Mesenchymal stem cell (in vitro differentiated cells and primary cell): ENCODE results near the gene FLT3LG.

Experiments used
- DNase-seq: peaks from one replicate; pipeline ENCODE4 v3.0.0-alpha.2; 2013
- H2AFZ ChIP-seq: one replicate; pipeline ENCODE4 v1.6.1; 2013; ENCODE audit warnings: low read depth, mild to moderate bottlenecking, control low read depth, inconsistent platforms, low read length, moderate library complexity
- H2AK5ac ChIP-seq: 2 replicates; pipeline ENCODE4 v1.6.1; 2013; ENCODE audit warnings: low read length, moderate library complexity, mild to moderate bottlenecking, inconsistent platforms; ENCODE audit not compliant: severe bottlenecking
- H2BK120ac ChIP-seq: one replicate; pipeline ENCODE4 v1.6.1; 2013; ENCODE audit warnings: low read depth, mild to moderate bottlenecking, inconsistent platforms, low read length, moderate library complexity
- H2BK12ac ChIP-seq, 2 experiments: one replicate each; pipeline ENCODE4 v1.6.1; 2013; ENCODE audit warnings: inconsistent platforms in 2 of 2, low read length in 2 of 2, mild to moderate bottlenecking in 2 of 2, moderate library complexity in 2 of 2, control low read depth in 1 of 2
- H2BK15ac ChIP-seq: one replicate; pipeline ENCODE4 v1.6.1; 2013; ENCODE audit warnings: mild to moderate bottlenecking, low read depth, inconsistent platforms; ENCODE audit not compliant: poor library complexity, severe bottlenecking
- H2BK5ac ChIP-seq: 2 replicates; pipeline ENCODE4 v1.6.1; 2013; ENCODE audit warnings: low read depth, mild to moderate bottlenecking, low read length, control low read depth, inconsistent platforms; ENCODE audit not compliant: poor library complexity, severe bottlenecking
- H3K14ac ChIP-seq, 2 experiments: one replicate each; pipeline ENCODE4 v1.6.1; 2013; ENCODE audit warnings: inconsistent platforms in 2 of 2, low read length in 2 of 2, control low read depth in 1 of 2, mild to moderate bottlenecking in 1 of 2, moderate library complexity in 1 of 2
- H3K18ac ChIP-seq, 2 experiments: one replicate each; pipeline ENCODE4 v1.6.1; 2013; ENCODE audit warnings: inconsistent platforms in 2 of 2, low read length in 2 of 2, control low read depth in 1 of 2, low read depth in 1 of 2, mild to moderate bottlenecking in 1 of 2
- H3K23ac ChIP-seq, 2 experiments: one replicate each; pipeline ENCODE4 v1.6.1; 2013; ENCODE audit warnings: inconsistent platforms in 2 of 2, low read length in 2 of 2, mild to moderate bottlenecking in 2 of 2, moderate library complexity in 2 of 2, control low read depth in 1 of 2
- H3K27ac ChIP-seq: 2 replicates; pipeline ENCODE4 v1.5.1; 2013; ENCODE audit warnings: mild to moderate bottlenecking, moderate library complexity, low read length, control low read depth, inconsistent platforms; ENCODE audit not compliant: poor library complexity, severe bottlenecking
- H3K27me3 ChIP-seq, 2 experiments: 2 replicates each; pipeline versions ENCODE4 v1.6.1 to v1.7.0; 2013; ENCODE audit warnings: low read length in 2 of 2, mild to moderate bottlenecking in 2 of 2, moderate library complexity in 2 of 2, control low read depth in 1 of 2, inconsistent platforms in 1 of 2; ENCODE audit not compliant: control insufficient read depth in 1 of 2, insufficient read depth in 1 of 2
- H3K36me3 ChIP-seq, 2 experiments: 2 replicates each; pipeline versions ENCODE4 v1.6.1 to v1.7.0; 2013; ENCODE audit warnings: low read length in 2 of 2, control low read depth in 1 of 2, inconsistent platforms in 1 of 2, low read depth in 1 of 2, mild to moderate bottlenecking in 1 of 2; ENCODE audit not compliant: insufficient read depth in 2 of 2, control insufficient read depth in 1 of 2
- H3K4ac ChIP-seq, 2 experiments: one replicate each; pipeline ENCODE4 v1.6.1; 2013; ENCODE audit warnings: inconsistent platforms in 2 of 2, low read length in 2 of 2, mild to moderate bottlenecking in 2 of 2, moderate library complexity in 2 of 2, control low read depth in 1 of 2, low read depth in 1 of 2
- H3K4me1 ChIP-seq: 2 replicates; pipeline ENCODE4 v1.6.1; 2013; ENCODE audit warnings: low read depth, low read length, control low read depth; ENCODE audit not compliant: control insufficient read depth, insufficient read depth
- H3K4me2 ChIP-seq: 2 replicates; pipeline ENCODE4 v1.6.1; 2013; ENCODE audit warnings: low read length, mild to moderate bottlenecking, inconsistent platforms; ENCODE audit not compliant: poor library complexity, severe bottlenecking
- H3K4me3 ChIP-seq, 2 experiments: 2 replicates each; pipeline versions ENCODE4 v1.5.1 to v1.7.0; 2013; ENCODE audit warnings: low read length in 2 of 2, mild to moderate bottlenecking in 2 of 2, control low read depth in 1 of 2, low read depth in 1 of 2; ENCODE audit not compliant: insufficient read depth in 1 of 2
- H3K79me1 ChIP-seq: replicated peaks from 2 replicates; pipeline ENCODE4 v1.6.1; 2013; ENCODE audit warnings: mild to moderate bottlenecking, control low read depth, low read length, inconsistent platforms; ENCODE audit not compliant: poor library complexity, severe bottlenecking
- H3K9ac ChIP-seq: 2 replicates; pipeline ENCODE4 v1.7.0; 2013; ENCODE audit warnings: mild to moderate bottlenecking, low read length, moderate library complexity
- H3K9me3 ChIP-seq: 2 replicates; pipeline ENCODE4 v1.7.0; 2013; ENCODE audit warnings: mild to moderate bottlenecking, low read length; ENCODE audit not compliant: control insufficient read depth
- H4K8ac ChIP-seq: one replicate; pipeline ENCODE4 v1.6.1; 2013; ENCODE audit warnings: inconsistent platforms, mild to moderate bottlenecking, low read length, moderate library complexity
- H4K91ac ChIP-seq: one replicate; pipeline ENCODE4 v1.6.1; 2013; ENCODE audit warnings: mild to moderate bottlenecking, low read length, inconsistent platforms
- WGBS: methylation state at CpG from one replicate; pipeline ENCODE4 v1.1.7; 2013; ENCODE audit warnings: mixed read lengths; 5-methylcytosine and 5-hydroxymethylcytosine counted together

Gene FLT3LG

DNA sequence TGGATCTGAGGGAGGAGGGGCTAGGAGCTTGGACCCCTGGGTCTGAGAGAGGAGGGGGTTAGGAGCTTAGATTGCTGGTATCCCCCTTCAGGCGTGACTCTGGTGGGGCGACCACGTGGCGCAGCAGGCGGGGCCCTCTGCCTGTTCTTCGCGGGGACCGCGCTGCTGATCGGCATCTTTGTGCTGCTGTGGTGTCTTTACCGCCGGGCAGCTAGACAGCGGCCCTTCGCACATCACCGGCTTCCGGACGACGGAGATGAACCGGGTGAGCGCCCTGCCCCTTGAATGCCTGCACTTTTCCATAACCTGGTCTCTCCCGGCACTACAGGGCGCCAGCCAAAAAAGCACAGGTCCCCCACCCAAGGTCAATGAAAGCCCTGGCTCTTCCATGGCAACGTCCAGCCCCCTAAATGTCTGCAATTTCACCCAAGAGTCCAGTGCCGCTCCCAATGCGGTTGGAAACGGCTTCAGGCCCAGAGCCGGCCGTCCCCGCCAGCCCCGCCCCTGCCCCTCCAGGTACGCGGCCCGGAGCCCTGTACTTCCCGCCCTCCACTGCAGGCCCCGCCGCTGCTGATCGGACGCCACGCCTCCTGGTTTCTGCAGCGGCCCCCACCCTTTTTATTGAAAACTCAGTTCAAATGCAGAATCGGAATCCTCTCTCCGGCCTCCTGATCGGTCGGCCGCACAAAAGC is 46.0 kb upstream of the FLT3LG start:
- Histone ChIP-seq H4K91ac (no peak overlapping the region), H4K8ac (no peak overlapping the region), H2AFZ (no peak overlapping the region), H2BK5ac (no peak overlapping the region), H2BK15ac (no peak overlapping the region), H3K18ac (no peak overlapping the region), H3K23ac (no peak overlapping the region), H3K9ac (no peak overlapping the region), H3K27me3 (peaks cover 81 to 96% of the 10 kb centered on the region in 2 experiments), H3K79me1 (no peaks in the 10 kb centered on the region), H2BK12ac (no peak overlapping the region), H2BK120ac (no peak overlapping the region), H3K4me1 (peaks cover 14% of the 10 kb centered on the region), H3K36me3 (no peaks in the 10 kb centered on the region), H3K9me3 (no peaks in the 10 kb centered on the region), H3K27ac (no peak overlapping the region), H2AK5ac (no peak overlapping the region), H3K4ac (no peak overlapping the region), H3K4me3 (no peak overlapping the region), H3K4me2 (peak overlapping the region; percentile 64), H3K14ac (no peak overlapping the region)
- WGBS = 2% methylated on average over 44 of the region's 45 CpGs
- no peak for DNase-seq

GRCh38 chr19:49428547-49429451 is 45.2 kb upstream of the FLT3LG start:
- H3K27ac ChIP-seq = no peak overlapping the region
- no peaks in the 10 kb centered on the region for H3K79me1 ChIP-seq
- H3K4me2 ChIP-seq = peak overlapping the region; percentile 64
- no peak overlapping the region for H3K23ac ChIP-seq
- no peak overlapping the region for H2BK5ac ChIP-seq
- H2BK15ac ChIP-seq = no peak overlapping the region
- H3K4me1 ChIP-seq = peaks cover 10% of the 10 kb centered on the region
- no peak overlapping the region for H2BK12ac ChIP-seq
- no peak overlapping the region for H3K18ac ChIP-seq
- no peak for DNase-seq
- H3K36me3 ChIP-seq = no peaks in the 10 kb centered on the region
- H2BK120ac ChIP-seq = no peak overlapping the region
- H2AK5ac ChIP-seq = no peak overlapping the region
- no peak overlapping the region for H3K14ac ChIP-seq
- no peak overlapping the region for H4K91ac ChIP-seq
- H4K8ac ChIP-seq = no peak overlapping the region
- no peak overlapping the region for H3K4me3 ChIP-seq
- no peak overlapping the region for H2AFZ ChIP-seq
- 25% methylated on average over 27 of the region's 29 CpGs for WGBS
- H3K9ac ChIP-seq = no peak overlapping the region
- H3K27me3 ChIP-seq = peaks cover 79 to 92% of the 10 kb centered on the region in 2 experiments
- H3K9me3 ChIP-seq = no peaks in the 10 kb centered on the region
- H3K4ac ChIP-seq = no peak overlapping the region

GRCh38 chr19:49430172-49430677 is 43.8 kb upstream of the FLT3LG start:
- no peaks in the 10 kb centered on the region for H3K36me3 ChIP-seq
- H4K8ac ChIP-seq = no peak overlapping the region
- no peak overlapping the region for H2BK12ac ChIP-seq
- no peak overlapping the region for H3K18ac ChIP-seq
- H3K14ac ChIP-seq = no peak overlapping the region
- no peaks in the 10 kb centered on the region for H3K9me3 ChIP-seq
- H2BK15ac ChIP-seq = no peak overlapping the region
- H3K9ac ChIP-seq = no peak overlapping the region
- H3K79me1 ChIP-seq = no peaks in the 10 kb centered on the region
- H4K91ac ChIP-seq = no peak overlapping the region
- H3K4me1 ChIP-seq = peaks cover 10% of the 10 kb centered on the region
- no peak overlapping the region for H3K4ac ChIP-seq
- peaks cover 69 to 78% of the 10 kb centered on the region in 2 experiments for H3K27me3 ChIP-seq
- WGBS = 86% methylated on average over 9 of the region's 9 CpGs
- H3K4me3 ChIP-seq = no peak overlapping the region
- no peak overlapping the region for H2BK120ac ChIP-seq
- no peak overlapping the region for H3K4me2 ChIP-seq
- H2BK5ac ChIP-seq = no peak overlapping the region
- no peak overlapping the region for H2AFZ ChIP-seq
- H3K23ac ChIP-seq = no peak overlapping the region
- H2AK5ac ChIP-seq = no peak overlapping the region
- DNase-seq = no peak
- H3K27ac ChIP-seq = no peak overlapping the region

DNA sequence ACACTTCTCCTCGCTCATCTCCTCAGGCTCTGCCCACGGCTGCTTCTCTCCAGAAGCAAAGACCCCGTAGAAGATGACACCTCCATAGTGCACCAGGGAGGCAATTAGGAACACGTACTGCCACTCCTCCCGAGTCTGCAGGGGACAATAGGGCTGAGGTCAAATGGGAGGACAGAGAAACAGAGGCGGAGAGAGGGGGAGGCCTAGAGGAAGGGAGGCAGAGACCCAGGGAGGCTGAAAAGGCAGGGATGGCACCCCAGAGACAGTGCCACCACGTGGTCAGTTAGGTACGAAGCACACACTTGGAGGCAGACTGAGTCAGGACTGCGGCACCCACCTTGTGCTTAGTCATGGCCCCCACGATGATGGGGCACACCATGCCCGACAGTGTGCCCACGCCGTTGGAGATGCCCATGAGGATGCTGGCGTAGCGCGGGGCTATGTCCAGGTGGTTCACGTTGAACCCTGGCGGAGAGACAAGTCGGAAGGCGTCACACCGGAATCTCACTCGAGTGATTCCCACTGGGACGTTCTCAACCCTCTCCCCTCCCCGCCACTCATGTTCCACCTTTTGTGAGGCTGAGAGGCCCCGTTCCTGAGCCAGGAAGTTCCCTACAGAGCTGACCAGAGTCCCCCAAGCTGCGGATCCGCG is 43.2 kb upstream of the FLT3LG start:
- no peak overlapping the region for H3K4me2 ChIP-seq
- H2AFZ ChIP-seq = no peak overlapping the region
- H3K4me1 ChIP-seq = peaks cover 10% of the 10 kb centered on the region
- H3K4ac ChIP-seq = no peak overlapping the region
- H2BK15ac ChIP-seq = no peak overlapping the region
- no peak overlapping the region for H3K18ac ChIP-seq
- no peak overlapping the region for H3K23ac ChIP-seq
- H3K79me1 ChIP-seq = no peaks in the 10 kb centered on the region
- H3K4me3 ChIP-seq = no peak overlapping the region
- H3K27ac ChIP-seq = no peak overlapping the region
- DNase-seq = no peak
- no peak overlapping the region for H4K8ac ChIP-seq
- no peak overlapping the region for H2BK5ac ChIP-seq
- no peak overlapping the region for H2BK12ac ChIP-seq
- WGBS = 84% methylated on average over 26 of the region's 28 CpGs
- no peak overlapping the region for H4K91ac ChIP-seq
- no peaks in the 10 kb centered on the region for H3K9me3 ChIP-seq
- no peak overlapping the region for H2AK5ac ChIP-seq
- H3K27me3 ChIP-seq = peaks cover 64 to 77% of the 10 kb centered on the region in 2 experiments
- no peaks in the 10 kb centered on the region for H3K36me3 ChIP-seq
- no peak overlapping the region for H2BK120ac ChIP-seq
- H3K9ac ChIP-seq = no peak overlapping the region
- H3K14ac ChIP-seq = no peak overlapping the region
